KOPT-K1 (cell line): ENCODE measurements around the gene TPCN2.
"Not testable (repeated sequence)": the region's sequence is repeated elsewhere in the genome, so short reads cannot be mapped to it uniquely, and the experiment has no call there.

Experiments
- H3K27ac ChIP-seq: fragments of 200-600 bp; sonication (generic); 2 replicates; pipeline ENCODE4 v1.5.1; 2016; ENCODE audit warnings: antibody characterized with exemption, mild to moderate bottlenecking, low read depth, low read length; ENCODE audit not compliant: poor library complexity, severe bottlenecking
- H3K36me3 ChIP-seq: fragments of 200-600 bp; sonication (generic); 2 replicates; pipeline ENCODE4 v1.5.1; 2017; ENCODE audit warnings: antibody characterized with exemption, mild to moderate bottlenecking, low read length, moderate library complexity; ENCODE audit not compliant: insufficient read depth
- H3K9me3 ChIP-seq: fragments of 200-600 bp; sonication (generic); 2 replicates; pipeline ENCODE4 v1.5.1; 2017; ENCODE audit warnings: antibody characterized with exemption, low read length, mild to moderate bottlenecking; ENCODE audit not compliant: insufficient read depth, poor library complexity, severe bottlenecking

TPCN2 gene

DNA sequence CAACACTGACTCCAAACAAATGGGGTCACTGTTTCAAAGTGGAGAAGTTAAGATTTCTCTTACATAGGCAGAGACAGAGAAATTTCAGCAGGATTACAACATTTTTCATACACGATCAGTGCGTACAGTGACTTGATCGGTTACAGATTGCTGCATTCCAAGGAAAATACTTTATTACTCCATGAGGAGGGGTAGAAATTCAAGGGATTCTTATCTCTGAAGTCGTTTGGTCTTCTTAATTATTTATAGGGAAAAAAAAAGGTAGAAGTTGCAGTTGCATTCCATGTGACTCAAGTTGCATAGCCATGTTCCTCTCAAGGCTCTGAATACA is 96.3 kb downstream of the TPCN2 start:
- peaks cover 46% of the 10 kb centered on the region for H3K9me3 ChIP-seq
- H3K27ac ChIP-seq, result no peak overlapping the region
- no peaks in the 10 kb centered on the region for H3K36me3 ChIP-seq

DNA sequence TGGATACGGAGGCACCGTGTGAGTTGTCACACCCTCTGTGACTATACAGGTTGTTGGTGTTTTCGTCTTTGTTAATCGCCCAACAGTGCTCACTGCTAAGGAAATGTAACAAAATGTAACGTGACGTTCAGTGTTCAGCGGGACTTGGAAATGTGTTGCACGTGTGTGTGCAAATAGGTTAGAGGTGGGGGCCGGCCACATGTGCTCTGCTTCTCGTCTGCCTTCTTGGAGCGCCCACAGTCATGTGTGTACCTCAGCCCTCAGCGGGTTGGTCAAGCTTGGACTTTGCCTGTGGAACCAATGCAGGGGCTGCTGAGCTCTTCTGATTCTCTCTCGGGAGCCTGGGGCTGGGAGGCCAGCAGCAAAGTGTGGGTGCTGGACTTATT is 99.6 kb downstream of the TPCN2 start:
- peaks cover 46% of the 10 kb centered on the region for H3K9me3 ChIP-seq
- H3K27ac ChIP-seq, result no peak overlapping the region
- H3K36me3 ChIP-seq, result no peaks in the 10 kb centered on the region

DNA sequence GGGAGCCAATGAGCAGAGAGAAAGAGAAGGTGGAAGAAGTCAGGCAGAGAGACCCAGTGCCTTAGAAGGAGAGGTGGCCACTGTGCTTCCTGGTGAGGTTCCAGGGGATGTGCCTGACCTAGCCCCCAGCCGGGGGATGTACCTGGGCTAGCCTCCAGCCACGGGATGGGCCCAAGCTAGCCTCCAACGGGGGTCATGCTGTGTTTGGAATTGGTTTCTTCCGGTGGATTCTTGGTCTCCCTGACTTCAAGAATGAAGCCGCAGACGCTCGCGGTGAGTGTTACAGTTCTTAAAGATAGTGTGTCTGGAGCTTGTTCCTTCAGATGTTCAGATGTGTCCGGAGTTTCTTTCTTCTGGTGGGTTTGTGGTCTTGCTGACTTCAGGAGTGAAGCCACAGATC is 100.1 kb downstream of the TPCN2 start:
- no peaks in the 10 kb centered on the region for H3K36me3 ChIP-seq
- H3K9me3 ChIP-seq, result peaks cover 43% of the 10 kb centered on the region
- H3K27ac ChIP-seq, result no peak overlapping the region

DNA sequence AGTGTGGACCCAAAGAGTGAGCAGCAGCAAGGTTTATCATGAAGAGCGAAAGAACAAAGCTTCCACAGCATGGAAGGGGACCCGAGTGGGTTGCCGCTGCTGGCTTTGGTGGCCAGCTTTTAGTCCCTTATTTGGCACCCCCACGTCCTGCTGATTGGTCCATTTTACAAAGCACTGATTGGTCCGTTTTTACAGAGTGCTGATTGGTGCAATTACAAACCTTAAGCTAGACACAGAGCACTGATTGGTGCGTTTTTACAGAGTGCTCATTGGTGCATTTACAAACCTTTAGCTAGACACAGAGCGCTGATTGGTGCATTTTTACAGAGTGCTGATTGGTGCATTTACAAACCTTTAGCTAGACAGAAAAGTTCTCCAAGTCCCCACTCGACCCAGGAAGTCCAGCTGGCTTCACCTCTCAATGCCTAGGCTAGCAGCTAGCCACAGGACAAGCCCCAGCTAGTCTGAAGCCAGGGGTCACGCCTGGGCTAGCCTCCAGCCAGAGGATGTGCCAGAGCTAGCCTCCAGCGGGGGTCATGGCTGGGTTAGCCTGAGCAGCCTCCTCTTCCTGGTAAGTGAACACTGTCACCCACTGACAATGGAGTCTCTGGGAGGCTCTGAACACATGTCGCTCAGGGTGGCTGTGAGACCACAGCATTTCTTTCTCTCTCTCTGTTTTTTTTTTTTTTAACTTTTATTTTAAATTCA is 100.8 kb downstream of the TPCN2 start:
- not testable (repeated sequence) for H3K27ac ChIP-seq, H3K36me3 ChIP-seq
- H3K9me3 ChIP-seq, result peaks cover 38% of the 10 kb centered on the region

DNA sequence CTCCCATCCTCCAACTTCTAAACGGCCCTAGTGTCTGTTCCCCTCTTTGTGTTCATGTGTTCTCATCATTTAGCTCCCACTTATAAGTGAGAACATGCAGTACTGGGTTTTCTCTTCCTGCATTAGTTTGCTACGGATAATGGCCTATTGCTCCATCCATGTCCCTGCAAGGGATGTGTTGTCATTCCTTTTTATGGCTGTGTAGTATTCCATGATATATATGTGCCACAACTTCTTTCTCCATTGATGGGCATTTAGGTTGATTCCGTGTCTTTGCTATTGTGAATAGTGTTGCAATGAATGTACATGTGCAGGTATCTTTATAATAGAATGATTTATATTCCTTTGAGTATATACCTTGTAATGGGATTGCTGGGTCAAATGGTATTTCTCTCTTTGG is 101.4 kb downstream of the TPCN2 start:
- H3K9me3 ChIP-seq, result peaks cover 32% of the 10 kb centered on the region
- H3K36me3 ChIP-seq, result no peaks in the 10 kb centered on the region
- no peak overlapping the region for H3K27ac ChIP-seq

DNA sequence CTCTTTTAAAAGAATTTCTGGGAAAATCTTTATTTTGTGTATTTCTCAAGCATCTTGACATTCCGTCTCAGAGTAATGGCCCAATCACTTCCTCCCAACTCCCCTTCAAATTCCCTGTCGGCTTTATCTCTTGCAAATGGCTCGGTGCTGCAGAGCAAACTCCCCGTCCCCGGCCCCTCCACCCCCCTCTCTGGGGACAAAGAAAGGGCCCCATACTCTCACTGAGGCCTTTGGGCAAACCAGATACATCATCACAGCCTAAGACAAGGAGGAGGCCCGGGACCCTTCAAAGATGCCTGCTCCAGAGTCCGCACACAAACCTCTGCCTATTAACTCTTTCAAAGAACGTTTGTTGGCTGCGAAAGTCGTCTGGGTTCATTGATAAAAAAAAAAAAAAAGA is 103.1 kb downstream of the TPCN2 start:
- peaks cover 16% of the 10 kb centered on the region for H3K9me3 ChIP-seq
- no peak overlapping the region for H3K27ac ChIP-seq
- no peaks in the 10 kb centered on the region for H3K36me3 ChIP-seq

DNA sequence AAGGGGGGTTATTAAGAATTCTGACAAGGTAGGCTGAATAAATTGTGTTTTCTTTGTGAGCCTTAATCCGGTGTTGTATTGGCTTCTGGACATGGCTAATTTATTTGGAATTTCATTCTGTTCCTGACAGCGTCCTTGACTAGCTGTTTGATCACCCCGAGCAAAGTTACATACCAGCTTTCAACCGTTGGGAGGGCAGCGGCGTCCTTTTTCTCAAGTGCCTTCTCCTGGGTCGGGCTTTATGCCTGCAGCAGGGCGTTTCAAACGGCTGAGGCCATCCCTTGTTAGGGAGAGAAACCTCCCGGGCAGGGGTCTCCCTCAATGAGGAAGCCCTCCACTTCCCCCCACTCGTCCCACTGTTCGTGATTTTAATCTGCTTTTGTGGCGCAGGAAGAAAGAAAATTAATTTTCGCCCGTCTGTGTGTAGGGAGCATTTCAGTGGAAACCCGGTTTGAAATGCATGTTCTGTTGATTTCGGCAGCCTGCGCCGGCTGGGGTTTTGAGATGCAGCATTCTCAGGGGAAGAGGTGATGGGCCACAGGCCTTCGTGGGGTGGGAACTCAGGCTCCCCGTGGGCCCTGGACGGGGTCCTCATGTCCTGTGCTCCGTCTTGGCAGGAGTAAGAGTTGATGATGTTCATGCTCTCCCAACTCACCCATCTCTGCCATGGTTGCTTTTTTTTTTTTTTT is 104.1 kb downstream of the TPCN2 start:
- peaks cover 9% of the 10 kb centered on the region for H3K9me3 ChIP-seq
- H3K27ac ChIP-seq, result no peak overlapping the region
- H3K36me3 ChIP-seq, result no peaks in the 10 kb centered on the region

DNA sequence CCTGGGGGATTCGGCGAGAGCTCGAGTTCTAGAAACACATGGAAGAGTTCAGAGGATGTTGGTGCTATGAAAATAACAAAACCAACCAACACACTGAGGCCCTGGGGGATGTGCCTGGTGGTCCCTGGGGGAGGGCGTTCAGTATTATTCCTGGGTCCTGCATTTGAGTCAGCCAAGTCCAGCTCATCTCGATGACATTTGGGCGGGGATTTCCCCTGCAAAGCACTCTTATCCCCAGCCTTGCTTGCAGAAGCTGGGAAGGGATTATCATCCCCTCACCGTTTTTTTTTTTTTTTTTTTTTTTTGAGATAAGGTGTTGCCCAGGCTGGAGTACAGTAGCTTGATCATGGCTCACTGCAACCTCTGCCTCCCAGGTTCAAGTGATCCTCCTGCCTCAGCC is 104.9 kb downstream of the TPCN2 start:
- Histone ChIP-seq H3K9me3 (peaks cover 5% of the 10 kb centered on the region), H3K36me3 (no peaks in the 10 kb centered on the region), H3K27ac (no peak overlapping the region)

DNA sequence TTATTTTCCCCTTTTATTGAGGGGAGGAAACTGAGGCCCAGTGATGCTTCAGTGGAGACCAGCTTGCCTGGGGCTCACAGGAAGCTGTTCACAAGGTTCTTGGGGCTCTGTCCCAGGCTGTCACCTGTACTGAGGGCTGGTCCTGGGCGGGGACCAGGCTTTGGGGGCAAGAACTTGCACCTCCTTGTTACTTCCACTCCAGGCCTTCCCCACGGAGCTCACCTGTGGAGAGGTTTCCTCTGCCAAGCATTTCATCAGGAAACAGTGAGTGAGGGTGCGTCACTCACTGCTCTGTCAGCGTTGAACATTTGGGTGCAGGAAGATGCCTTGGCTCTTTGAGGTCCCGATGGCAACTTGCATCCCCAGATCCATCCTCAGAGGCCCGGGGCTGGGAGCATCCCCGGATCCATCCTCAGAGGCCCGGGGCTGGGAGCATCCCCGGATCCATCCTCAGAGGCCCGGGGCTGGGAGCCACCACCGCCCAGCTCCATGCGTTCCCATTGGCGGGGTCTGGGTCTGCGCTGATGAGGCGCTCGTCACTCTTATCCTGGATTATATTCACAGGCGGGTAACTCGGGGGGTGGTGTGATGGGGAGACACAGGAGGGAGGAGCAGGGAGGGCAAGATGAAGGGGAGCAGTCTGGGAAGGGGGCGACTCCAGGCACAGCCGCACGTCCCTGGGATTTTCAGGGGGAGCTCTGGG is 105.6 kb downstream of the TPCN2 start:
- Histone ChIP-seq H3K27ac (no peak overlapping the region), H3K9me3 (no peaks in the 10 kb centered on the region), H3K36me3 (no peaks in the 10 kb centered on the region)

DNA sequence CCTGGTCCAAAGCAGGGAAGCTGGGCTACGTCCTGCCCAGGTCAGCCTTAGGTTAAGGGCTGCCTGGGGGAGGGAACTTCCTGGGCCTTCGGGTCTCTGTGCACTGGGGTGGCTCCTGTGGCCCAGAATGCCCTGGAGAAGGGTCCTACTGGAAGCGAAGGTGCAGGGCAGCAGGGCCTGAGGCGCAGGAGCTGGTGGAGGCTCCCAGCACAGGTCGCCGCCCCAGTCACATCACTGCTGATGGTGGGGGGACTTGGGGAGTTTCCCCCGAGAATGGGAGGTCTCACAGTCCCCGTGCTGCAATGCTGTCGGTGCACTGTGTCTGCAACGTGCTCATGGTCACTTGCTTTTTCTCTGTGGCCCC is 106.2 kb downstream of the TPCN2 start:
- H3K27ac ChIP-seq, result no peak overlapping the region
- no peaks in the 10 kb centered on the region for H3K9me3 ChIP-seq
- H3K36me3 ChIP-seq, result no peaks in the 10 kb centered on the region

DNA sequence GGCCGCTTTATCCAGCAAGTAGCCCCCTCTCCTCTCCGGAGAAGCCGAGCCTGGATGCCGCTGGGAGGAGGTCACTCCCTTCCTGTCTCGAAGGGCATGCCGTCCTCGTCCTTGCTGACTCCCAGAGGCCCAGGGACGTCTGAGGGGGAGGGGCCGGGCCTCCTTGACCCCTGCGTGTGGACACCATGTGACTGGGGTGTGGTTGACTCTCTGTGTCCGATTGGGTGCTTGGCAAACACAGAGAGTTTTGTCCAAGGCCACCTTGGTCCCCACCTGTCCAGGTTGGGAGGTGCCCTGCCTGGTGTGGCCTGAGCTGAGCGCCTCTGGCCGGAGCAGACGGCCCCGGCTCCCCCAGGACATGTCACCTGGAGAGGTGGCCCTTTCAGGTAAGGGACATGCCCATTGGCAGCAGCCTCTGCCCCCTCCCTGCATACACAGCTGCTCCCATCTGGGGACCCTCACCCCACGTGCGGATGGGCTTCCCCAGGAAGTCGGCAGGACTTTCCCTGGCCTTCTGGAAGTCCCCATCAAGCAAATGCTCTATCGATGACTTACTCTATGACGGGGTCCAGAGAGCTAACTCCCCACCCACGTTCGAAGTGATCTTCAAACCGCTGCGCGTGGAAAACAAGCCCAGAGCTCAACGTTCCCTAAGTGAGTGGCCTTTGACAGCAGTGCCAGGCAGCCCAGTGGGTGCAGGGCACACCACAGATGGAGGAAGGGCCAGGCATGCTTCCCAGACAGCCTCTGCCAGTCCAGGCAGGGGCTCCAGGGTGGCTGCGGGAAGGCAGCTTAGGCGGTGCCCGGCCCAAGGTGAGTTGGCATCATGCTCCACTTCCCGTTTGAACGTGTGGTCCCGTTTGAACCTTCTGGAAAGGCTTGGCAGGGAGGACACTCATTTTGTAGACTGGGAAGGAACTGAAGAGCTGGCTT is 106.8 kb downstream of the TPCN2 start, which contains the start of gene SMIM38:
TSS of gene SMIM38 (plus strand) at position 634 of the 933 bp plus-strand sequence. CDS start 1,912 bp downstream, outside the sequence.
- no peaks in the 10 kb centered on the region for H3K9me3 ChIP-seq
- no peaks in the 10 kb centered on the region for H3K36me3 ChIP-seq
- no peak within 1 kb of the TSS for H3K27ac ChIP-seq

DNA sequence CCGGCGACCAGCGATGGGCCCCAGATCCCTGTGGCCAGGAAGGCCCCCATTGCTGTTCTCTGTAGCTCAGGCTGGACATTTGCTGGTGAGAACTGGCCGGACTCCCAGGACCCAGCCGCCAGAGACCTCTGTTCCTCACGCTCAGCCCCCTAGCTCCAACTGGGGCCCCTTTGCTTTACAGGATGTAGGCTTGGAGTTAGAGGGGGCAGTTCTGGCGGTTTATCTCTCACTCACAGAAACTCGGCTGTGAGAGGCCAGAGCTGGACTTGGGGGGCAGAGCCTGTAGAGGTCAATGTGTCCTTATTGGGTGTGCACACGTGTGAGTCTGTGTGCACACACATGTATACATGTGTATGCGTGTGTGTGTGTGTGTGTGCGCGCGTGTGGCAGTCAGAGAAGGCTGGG is 107.5 kb downstream of the TPCN2 start:
- Histone ChIP-seq H3K27ac (no peak overlapping the region), H3K9me3 (no peaks in the 10 kb centered on the region), H3K36me3 (no peaks in the 10 kb centered on the region)

DNA sequence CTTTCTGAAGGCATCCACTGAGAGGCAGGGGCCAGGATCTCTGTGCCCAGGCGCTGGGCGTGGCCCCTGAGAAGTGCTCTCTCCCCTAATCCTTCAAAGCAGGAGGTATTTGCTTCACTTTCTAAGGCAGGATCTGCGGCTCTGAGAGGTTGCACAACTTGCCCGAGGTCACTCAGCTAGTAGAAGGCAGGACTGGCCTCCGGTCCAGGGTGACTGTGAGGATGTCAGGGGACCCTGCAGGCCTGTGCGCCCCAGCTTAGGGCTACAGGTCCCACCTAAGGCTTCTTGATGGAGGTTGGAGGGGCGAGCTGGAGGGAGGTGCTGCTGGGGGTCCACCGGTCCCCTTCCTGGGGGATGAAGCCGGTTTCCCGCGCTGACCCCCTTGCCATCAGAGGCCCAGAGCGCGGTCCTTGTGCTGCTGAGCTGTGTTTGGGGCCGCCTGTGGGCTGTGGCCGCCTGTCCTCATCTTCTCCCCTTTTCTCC is 108.0 kb downstream of the TPCN2 start:
- H3K27ac ChIP-seq, result no peak overlapping the region
- H3K9me3 ChIP-seq, result no peaks in the 10 kb centered on the region
- no peaks in the 10 kb centered on the region for H3K36me3 ChIP-seq

DNA sequence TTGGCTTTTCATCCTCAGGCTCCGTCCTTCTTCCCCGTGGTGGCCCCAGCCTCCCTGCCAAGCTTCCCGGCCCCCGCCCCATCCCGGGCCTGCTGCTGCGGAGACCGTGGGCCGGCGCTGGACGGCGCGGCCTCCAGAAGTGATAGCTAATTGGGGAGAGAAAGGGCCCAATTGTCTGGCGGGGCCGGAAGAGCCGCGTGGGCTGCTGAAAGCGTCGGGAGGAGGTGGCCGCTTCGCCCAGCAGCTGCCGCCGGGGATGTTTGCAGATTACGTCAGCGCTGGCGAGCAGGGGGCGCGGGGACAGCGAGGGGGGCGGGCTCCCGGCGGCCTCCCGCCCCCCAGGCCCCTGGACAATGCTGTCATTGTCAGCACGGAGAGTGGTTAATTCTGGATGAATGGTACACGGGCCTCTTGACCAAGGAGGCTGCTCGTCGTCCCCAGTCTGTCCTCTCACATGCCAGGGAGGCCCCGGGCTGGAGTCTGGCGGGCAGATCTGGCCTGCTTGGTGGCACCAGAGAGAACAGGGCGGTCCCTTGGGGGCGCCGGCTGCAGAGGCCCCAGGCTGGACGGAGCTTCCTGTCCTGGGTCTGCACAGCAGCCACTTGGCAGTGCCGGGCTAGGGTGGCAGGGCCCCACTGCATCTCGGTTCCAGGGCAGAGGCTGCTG is 108.6 kb downstream of the TPCN2 start:
- Histone ChIP-seq H3K36me3 (no peaks in the 10 kb centered on the region), H3K9me3 (no peaks in the 10 kb centered on the region), H3K27ac (no peak overlapping the region)
